Urothelium cell line (cell line): Measurements from ENCODE around the gene DNHD1.
"Not testable (repeated sequence)": the region's sequence is repeated elsewhere in the genome, so short reads cannot be mapped to it uniquely, and the experiment has no call there.

Experiments
- DNase-seq: peaks from one replicate; pipeline ENCODE4 v3.0.0; 2011; ENCODE audit warnings: low spot score, mixed read lengths
- FAIRE-seq: peaks from 2 replicates; lab custom pipeline; 2011; peaks lifted over from hg19 to GRCh38; lab: Jason Lieb, UNC

Gene DNHD1

DNA sequence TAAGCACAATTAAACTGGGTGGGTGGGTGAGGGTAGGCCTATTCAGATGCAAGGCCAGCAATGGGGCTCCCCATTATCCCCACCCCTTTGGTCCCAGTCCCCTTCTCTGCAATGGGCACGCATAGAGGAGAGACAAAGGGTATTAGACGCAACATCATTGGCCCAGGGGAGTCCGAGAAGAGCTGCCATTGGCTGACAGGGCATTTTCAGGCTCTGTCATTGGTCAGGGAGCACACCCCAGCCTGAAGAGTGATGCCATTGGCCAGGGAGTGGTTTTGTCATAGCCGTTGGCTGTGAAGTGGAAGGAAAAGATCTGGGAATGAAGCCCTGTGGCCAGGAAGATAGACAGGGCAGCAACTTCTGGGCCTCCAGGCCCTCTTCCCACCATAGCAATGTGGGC lies 20.5 kb upstream of the DNHD1 start:
- no peak for DNase-seq
- no peak for FAIRE-seq

DNA sequence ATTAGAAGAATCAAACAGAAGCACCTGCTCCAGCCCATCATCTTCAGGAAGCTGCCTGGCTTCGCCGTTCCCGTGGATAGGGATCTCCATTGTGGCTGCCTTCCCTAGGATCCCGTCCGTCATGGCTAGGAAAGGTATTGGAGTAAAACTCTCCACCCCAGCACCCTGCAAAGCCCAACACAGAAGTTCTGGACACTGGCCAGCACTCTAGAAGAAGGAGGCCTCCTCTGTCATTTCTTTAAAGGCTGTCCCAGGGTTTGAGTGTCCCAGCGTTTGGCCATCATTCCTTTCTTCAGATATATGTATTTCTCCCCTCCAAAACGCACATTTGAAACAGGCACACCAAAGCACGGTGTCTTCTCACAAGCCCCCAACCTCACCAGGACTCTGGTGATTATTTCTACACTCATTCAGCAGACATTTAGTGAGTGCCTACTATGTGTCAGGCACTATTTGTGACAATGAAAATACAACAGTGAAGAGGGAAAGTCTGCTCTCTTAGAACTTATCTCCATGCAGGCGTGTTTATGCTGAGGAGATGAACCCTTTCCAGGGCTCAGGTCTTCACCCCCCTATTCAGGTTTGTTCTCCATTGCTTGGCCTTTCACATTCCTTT lies 16.7 kb upstream of the DNHD1 start:
- DNase-seq, result no peak
- no peak for FAIRE-seq

DNA sequence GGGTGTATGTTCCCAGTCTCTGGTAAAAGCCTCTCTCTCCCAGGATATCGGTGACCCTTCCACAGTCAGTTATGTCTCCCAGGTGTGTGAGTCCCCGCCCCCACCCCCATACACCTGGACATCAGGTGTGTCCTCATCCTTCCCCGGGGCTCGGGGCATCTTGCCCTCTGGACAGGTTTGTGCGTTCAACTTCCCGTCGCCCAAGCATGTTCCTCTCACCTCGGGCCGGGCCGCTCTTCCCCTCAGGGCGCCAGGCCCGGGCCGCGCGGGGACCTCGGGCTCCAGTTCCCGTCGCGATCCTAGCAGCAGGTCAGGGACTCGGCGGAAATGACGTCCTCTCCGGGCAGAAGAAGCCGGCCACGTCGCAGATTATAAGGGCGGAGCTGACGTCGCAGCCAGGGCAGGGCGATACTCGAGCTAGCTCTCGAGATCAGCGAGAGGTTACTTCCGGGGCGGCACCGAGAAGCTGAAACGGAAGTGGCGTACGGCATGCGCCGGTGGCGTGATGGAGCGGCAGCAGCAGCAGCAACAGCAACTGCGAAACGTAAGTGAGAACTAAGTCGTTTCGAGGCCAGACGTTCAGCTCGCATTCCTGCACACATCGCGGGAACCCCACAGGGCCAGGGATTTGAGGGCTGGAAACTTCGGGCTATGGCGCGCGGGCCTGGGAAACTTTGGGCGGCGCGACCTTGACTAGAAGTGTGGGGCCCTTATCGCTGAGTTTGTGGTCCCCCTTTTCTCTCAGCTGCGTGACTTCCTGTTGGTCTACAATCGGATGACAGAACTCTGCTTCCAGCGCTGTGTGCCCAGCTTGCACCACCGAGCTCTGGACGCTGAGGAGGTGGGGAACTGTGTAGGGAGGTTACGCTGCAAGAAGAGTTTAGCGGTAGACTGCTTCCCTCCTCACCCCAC lies 15.8 kb upstream of the DNHD1 start, which contains the start of the genes ARFIP2 and TIMM10B:
Gene ARFIP2, minus strand, starts transcription at position 320 of the 912 bp plus-strand sequence. CDS start 910 bp downstream, outside the sequence.
Gene TIMM10B, plus strand, starts transcription at position 490 of the 912 bp plus-strand sequence. Its CDS starts 16 bp downstream, at position 506.
- DNase-seq (peak; percentile 99), FAIRE-seq (peak; percentile 87)

DNA sequence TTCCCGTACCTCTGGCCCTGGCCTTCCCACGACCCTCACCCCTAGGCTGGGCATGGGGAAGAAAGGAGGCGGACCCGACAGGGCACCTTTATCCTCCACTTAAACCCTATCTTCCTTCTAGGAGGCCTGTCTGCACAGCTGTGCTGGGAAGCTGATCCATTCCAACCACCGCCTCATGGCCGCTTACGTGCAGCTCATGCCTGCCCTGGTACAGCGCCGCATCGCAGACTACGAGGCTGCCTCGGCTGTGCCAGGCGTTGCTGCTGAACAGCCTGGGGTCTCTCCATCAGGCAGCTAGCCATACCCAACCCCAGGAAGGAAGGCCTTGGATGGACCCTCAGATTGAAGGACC lies 15.2 kb upstream of the DNHD1 start:
- FAIRE-seq, result no peak
- DNase-seq, result peak; percentile 13

DNA sequence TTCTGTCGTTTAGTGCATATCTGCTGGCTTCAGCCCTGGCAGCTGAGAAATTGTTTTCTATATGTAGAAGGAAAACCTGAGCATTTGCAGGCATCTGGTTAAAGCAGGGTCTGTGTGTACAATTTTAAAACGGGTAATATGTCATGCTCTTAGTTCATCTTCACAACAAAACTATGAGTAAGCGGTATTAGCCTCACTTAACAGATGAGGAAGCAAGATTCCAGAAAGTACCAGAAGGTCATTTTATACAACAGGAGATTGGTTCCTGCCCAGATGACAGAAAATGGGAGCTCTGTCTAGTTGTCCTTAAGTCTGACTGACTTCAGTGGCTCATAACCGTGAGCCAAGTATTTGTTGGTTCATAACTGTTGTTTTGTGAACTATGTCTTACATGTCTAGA lies 14.6 kb upstream of the DNHD1 start:
- FAIRE-seq (no peak), DNase-seq (no peak)

DNA sequence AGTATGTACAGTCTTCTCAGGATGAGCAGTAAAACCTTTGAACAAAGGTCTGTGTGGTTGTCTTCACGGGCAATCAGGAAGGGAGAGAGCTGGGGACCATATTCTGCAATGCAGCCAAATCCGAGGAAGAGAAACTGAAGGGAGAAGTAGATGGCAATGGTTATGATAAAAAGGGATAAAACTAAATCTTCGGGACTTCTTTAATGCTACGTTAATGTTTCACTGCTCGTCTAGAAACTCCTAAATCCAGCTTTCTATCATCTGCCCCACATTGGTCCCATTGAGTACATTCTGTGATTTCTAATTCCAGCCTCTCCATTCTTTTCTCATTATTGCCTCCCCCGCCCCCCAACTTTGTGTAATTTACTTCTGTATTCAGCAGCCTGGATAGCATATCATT lies 14.1 kb upstream of the DNHD1 start:
- DNase-seq (no peak), FAIRE-seq (no peak)

DNA sequence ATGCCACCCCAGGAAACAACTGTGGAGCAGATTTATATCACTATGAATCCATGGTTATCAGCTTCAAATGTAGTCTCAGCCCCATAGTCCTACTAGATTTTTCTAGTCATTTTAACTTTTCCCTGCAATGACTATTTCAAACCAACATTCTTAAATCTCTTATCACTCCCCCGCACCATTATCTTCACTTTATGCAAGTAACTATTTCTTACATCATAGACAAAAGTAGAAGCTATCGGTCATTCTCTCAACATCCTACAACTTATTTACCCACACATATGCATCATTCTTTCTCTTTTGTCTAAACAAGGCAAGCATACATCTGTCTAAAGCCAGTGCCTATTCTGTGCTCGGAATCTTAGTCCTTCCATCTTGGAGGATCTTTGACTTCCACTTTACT lies 11.4 kb upstream of the DNHD1 start:
- FAIRE-seq (no peak), DNase-seq (no peak)

DNA sequence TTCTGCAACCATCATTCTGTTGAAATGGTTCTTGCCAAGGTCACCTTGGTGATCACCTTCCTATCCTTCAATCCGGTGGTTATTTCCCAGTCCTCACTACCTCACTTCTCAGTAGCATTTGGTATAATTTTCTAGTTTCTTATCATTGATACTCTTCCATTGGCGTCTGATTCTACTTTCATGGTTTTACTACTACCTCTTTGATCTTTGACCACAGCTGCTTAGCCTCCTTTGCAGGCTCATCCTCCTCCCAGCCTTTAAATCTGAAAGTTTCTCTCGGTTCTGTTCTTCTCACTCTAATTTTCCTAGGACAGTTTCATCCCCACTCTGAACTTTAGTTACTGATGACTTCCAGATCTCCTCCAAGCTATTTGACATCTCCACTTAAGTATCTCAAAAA lies 10.8 kb upstream of the DNHD1 start:
- no peak for DNase-seq
- no peak for FAIRE-seq

DNA sequence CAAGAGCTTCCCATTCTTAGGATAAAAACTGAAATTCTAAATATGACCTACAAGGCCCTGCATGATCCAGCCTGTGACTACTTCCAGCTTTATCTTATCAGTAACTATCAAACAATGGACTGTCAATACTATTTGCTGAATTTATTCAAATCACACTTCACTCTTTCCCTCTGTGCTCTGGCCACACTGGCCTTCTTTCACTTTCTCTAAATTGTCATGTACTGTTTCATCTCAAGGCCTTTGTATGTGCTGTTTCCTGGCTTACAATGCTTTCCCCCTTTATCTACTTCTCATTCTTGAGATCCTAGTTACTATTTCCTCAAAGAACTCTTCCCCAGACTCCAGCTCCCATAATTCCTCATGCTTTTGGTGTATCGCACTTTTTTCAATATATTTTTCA lies 10.1 kb upstream of the DNHD1 start:
- DNase-seq (no peak), FAIRE-seq (no peak)

DNA sequence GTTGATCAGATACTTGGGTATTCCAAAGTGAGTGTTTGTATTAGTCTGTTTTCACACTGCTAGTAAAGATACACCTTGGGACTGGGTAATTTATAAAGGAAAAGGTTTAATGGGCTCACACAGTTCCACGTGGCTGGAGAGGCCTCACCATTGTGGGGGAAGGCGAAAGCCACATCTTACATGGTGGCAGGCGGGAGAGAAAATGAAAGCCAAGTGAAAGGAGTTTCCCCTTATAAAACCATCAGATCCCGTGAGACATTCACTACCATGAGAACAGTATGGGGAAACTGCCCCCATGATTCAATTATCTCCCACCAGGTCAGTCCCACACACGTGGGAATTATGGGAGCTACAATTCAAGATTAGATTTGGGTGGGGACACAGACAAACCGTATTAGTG lies 8.7 kb upstream of the DNHD1 start:
- FAIRE-seq (no peak), DNase-seq (no peak)

DNA sequence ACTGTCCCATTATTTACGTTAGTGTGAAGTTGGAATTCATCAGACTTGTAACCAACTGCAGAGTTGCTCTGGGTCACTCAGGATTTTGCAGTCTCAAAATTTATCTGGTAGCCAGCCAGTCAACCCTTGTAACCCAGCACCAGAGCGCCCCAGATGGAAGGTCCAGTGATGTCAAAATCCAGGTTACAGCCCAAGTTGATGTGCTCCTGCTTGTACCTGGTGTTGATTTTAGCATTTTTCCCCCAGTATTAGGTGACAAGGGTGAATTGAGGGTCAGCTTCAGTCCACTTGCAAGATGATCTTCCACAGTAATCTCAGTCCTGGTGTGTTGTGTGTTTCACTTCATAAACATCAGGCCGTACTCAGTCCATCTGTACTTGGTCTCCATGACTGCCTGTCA lies 8.3 kb upstream of the DNHD1 start:
- no peak for FAIRE-seq
- DNase-seq, result no peak

DNA sequence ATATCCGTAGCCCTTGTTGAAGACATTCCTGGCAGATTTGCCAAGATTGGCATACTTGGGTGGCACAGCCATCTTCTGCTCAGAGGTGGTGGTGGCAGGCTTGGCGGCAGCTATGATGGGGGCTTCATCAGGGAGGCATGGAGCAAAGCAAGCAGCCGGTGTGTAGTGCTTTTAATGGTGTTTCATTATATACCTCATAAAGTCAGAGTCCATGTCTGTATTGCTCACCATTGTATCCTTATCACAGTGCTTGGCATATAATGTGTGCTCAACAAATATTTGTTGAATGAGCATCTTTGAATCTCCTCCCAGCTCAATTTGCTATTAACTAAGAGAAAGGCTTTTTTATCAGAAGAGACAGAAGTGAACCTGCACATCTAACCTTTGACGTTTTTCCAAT lies 7.8 kb upstream of the DNHD1 start:
- FAIRE-seq (no peak), DNase-seq (no peak)

DNA sequence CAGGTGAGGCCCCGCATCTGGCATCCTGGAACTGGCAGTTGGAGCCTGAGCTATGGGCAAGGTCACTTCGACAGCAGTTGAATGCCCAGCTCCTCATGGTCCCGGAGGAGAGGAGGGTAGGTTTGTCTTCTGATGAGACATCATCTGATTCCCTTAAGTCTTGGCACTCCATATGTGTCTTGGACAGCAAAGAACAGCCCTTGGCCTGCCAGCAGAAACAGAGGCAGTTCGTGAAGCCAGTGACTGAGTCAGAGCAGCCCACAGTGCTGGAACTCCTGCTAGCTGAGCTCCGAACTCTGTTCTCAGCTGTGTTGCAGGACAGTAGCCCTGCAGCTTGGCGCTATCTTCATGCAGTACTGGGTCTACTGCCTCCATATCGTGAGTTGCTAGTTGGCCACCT lies 1.0 kb downstream of the DNHD1 start:
- FAIRE-seq, result no peak
- DNase-seq, result no peak

DNA sequence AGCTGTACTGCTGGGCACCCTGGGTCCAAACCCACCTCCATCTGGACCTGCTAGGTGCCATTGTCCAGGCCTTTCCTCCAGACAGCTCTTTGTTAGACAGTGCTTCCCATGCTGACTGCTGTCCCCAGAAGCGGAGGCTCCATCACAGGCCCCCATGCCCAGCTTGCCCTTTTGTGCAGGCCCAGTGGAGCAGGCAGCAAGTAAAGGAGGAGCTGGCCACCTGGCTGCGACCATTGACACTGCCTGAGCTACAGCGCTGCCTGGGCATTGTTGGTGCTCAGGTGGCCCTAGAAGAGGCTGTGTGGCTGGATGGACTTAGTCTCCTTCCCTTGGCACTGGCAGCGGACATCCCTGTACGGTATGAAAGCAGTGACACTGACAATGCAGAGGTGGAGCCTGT lies 1.5 kb downstream of the DNHD1 start:
- no peak for FAIRE-seq
- DNase-seq, result no peak

DNA sequence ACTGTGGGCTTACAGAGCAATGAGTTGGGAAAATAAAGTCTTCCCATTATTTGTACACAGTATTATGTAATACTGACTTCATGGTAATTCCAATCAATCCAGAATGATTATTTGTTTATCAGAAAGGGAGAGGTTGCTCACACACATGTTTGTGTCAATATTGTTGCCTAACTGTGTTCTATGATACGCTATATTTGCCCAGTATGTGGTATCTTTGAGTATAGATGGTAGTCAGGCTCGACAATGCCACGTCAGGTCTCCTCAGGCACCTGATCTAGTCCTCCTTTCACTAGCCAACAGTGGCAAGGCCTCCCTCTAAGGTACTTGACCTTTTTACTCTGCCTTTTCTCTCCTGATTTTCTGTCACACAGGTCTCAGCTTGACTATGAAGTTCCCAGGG lies 5.3 kb downstream of the DNHD1 start:
- FAIRE-seq (no peak), DNase-seq (no peak)

DNA sequence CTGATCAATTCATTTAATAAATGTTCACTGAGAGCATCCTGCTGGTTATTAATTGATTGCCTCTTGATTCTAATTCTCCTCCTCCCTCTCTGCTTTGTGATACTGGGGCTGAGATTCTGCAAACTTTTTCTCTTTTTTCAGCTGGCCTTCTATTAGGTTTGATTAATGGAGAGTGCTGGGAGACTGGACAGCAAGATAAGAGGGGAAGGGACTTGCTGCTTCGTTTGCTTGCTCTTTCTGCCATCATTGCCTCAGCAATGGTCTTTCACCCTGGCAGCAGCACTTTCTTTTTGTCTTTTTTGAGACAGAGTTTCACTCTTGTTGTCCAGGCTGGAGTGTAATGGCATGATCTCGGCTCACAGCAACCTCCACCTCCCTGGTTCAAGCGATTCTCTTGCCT lies 7.1 kb downstream of the DNHD1 start:
- FAIRE-seq, result no peak
- DNase-seq, result no peak

DNA sequence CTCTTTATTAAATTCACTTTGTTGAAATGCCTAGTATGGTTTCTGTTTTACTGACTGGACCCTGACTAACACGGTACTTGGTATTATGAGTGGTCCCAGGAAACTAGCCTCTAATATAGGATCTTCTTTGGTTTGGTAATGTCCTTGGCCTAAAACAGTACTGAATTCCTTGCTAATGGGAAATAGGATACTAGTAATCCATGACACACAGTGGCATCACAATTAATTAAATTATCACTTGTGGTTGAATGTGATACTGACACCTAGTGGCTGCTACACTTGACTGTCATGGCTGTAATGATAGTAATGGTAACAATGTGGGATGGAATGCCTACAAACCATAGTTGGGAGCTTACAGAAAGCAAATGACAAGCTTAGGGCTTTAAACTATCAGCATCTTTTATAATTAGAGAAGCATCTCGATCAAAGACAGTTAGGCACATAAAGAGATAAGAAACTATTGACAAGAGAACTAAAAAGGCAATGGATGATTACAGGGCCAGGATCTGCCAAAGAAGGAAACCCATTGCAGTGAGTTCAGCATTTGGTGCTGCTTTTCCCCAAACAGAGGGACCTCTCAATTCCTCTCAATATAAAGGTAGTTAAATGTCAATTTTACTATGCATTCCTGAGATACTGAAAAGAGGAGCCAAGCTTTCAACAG lies 8.6 kb downstream of the DNHD1 start:
- DNase-seq, result peak; percentile 37
- FAIRE-seq, result peak; percentile 58

DNA sequence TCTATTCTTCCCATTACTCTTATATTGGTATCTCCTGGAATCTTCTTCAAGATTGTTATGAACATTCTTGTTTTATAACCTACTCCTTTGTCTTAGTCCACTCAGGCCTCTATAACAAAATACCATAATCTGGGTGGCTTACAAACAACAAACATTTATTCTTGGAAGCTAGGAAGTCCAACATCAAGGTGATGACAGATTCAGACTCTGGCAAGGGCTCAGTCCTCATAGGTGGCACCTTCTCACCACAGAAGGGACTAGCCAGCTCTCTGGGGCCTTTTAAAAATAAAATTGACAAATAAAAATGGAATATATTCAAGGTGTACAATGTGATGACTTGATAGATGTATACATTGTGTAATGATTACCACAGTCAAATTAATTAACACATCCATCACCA lies 19.8 kb downstream of the DNHD1 start:
- FAIRE-seq, result no peak
- DNase-seq, result no peak

DNA sequence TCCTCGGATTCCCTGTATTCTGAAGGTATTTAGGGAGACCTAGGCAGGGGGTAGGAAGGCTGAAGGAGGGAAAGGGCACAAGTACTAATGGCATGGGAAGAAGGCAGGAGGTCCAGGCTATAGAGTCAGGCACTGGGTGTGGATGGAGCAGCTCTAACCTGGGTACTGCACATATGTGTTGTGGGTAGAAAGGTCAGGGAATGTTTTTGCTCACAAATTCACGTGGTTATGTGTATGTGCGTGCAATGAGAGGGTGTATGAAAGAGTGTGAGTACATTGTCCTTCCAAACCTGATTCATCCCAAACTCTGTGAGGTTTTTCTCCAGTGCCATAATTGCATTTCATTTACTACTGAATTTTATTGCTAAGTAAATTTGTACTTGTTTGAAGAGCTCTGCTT lies 23.2 kb downstream of the DNHD1 start:
- FAIRE-seq (no peak), DNase-seq (no peak)

DNA sequence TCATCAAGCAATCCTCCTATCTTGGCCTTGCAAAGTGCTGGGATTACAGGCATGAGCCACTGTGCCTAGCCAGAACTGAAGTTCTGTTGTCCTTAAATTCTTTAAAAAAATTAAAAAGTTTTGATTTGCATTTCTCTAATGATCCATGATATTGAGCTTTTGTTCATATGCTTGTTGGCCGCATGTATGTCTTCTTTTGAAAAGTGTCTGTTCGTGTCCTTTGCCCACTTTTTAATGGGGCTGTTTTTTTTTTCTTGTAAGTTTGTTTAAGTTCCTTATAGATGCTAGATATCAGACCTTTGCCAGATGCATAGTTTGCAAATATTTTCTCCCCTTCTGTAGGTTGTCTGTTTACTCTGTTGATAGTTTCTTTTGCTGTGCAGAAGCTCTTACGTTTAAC lies 24.9 kb downstream of the DNHD1 start:
- FAIRE-seq, DNase-seq: not testable (repeated sequence)

DNA sequence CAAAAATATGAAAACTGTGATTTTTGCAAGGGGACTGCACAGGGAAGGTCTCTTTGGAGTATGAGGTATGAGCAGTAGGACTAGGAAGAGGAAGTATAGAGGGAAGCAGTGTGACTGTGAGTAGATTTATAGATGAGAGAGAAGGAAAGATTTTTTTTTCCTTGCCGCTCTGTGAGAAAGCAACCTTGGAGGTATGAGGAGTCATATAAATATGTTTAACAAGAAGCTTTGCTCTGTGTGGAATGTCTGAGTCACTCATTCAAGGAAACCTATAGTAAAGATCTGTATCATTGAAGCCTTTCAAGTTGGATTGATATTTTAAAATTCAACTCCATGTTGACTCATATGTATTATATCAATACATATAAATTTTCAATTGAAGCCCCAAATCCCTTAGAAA lies 26.2 kb downstream of the DNHD1 start:
- FAIRE-seq (no peak), DNase-seq (no peak)
